Activated CD4-positive, alpha-beta T cell treated with anti-CD3 and anti-CD28 coated beads, Interleukin-2, amount 50 U/mL, for 4 hours (primary cell): Measurements from ENCODE around the gene HOOK1.
"Not testable (repeated sequence)": the region's sequence is repeated elsewhere in the genome, so short reads cannot be mapped to it uniquely, and the experiment has no call there.

Source experiments
- DNase-seq, 2 experiments: peaks; one replicate each; pipeline ENCODE4 v3.0.0-alpha.2; 2020

HOOK1 gene

DNA sequence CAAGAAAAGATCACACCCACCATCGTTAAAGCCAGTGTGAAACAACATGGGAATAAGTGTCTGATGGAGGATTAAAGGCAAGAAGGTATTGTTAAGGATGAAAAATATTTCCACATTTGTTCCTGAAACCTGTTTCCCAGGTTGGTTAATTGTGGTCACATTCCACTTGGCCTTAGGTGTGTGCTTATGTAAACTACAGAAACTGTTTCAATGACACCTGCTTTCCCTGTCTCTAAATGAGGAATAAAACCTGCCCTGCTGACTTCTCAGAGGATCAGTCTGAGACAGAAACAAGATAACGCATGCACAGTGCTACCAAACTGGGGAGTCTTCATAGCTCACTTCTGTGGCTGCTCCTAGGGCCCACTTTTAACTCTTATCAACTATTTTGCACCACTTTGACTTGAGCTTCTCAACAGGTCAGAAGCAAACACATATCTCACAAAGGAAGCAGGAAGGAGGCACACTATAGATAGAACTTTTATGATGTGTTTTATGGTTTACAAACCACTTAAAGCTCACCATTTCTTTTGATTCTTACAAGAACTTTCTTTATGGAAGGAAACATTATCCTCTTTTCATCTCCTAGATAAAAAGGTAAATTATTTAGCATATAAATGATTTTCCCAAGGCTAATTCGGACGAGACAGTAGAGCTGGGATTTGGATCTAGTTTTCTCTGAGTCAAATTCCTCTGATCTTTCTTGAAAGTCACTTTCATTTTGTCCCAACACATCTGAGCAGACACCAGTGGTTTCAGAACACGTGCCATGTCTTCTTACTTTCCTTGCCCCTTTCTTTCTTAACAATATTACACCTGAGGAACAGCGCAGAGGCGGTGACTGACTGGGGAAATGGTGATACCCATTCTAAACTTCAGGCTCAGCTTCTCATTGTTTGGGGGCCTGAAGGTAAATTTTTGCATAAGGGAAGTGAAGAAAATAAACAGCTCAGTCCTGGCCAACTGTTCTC, 78.4 kb downstream of the HOOK1 start:
- DNase-seq: no peak

- no peak for DNase-seq
Observed at GRCh38 chr1:59897165-59897564, 82.4 kb downstream of the HOOK1 start.

- no peak for DNase-seq
Observed at GRCh38 chr1:59898927-59899326, 84.2 kb downstream of the HOOK1 start.

GRCh38 chr1:59900640-59901039, 85.9 kb downstream of the HOOK1 start:
- no peak for DNase-seq

DNA sequence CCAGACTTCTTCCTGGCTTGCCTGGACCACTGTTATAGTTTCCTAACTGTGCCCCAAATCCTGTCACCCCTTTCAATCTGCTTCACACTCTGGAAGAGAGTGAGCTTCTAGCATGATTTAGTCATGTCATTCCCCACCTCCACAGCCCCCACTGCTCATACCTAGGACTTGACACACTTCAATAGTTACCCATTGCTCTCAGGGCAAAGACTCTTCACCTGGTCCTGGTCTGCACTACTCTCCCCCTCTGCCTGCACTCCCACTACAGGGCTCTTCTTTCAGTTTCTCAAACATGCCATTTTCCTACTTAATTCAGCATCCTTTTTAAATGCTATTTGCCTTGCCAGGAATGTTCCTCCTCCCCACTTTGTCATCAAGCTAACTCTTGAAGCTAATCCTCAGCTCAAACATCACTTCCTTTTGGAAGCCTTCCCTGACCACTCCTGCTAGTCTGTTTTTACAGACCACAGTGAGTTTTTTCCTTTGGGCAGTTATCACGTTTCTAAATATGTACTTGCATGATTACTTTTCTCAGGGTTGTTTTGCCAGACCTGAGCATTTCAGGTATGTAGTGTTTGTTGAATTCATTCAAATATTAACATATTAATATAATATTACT, 87.1 kb downstream of the HOOK1 start:
- DNase-seq: no peak

GRCh38 chr1:59903141-59903754, 88.5 kb downstream of the HOOK1 start:
- no peak for DNase-seq

DNA sequence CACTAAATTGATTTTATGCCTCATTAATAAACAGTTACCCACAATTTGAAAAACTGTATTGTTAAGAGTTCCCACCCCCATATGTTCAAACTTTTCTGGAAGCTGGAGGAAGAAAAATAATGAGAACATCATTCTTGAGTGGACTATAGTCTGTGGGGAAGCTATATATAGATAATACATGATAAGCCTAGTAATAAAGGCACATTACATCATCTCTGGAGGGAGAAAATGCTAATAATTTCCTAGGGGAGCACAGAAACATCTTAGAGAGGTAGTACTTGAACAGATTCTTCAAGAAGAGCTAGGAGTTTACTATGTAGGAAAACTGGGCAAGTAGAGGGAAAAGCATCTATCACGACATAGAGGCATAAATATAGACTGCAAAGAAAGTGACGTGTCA, 92.2 kb downstream of the HOOK1 start:
- no peak for DNase-seq

DNA sequence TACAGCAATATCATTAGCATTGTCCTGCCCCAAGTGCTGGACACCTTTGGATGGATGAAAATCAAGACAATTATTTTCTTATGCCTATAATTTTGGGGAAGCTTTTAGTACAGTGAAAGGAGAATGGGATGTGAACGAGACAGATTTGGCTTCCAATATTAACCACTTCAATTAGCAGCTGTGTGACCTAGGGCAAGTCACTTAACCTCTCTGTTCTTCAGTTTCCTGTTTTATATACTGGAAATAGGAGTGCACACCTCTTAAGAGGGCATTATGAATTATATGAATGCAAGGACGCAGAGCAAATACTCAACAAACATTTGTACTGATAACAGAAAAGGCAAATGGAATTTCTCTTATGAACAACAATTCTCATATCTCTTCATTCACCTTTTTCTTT, 93.3 kb downstream of the HOOK1 start:
- no peak for DNase-seq

GRCh38 chr1:59908682-59909081, 93.9 kb downstream of the HOOK1 start:
- DNase-seq: no peak

GRCh38 chr1:59914791-59915286, 100.1 kb downstream of the HOOK1 start:
- not testable (repeated sequence) for DNase-seq

- no peak for DNase-seq
Observed at GRCh38 chr1:59915516-59915915, 100.8 kb downstream of the HOOK1 start.

GRCh38 chr1:59917026-59917784, 102.5 kb downstream of the HOOK1 start:
- no peak for DNase-seq

- DNase-seq: no peak
Observed at GRCh38 chr1:59917785-59918180, 103.0 kb downstream of the HOOK1 start.

DNA sequence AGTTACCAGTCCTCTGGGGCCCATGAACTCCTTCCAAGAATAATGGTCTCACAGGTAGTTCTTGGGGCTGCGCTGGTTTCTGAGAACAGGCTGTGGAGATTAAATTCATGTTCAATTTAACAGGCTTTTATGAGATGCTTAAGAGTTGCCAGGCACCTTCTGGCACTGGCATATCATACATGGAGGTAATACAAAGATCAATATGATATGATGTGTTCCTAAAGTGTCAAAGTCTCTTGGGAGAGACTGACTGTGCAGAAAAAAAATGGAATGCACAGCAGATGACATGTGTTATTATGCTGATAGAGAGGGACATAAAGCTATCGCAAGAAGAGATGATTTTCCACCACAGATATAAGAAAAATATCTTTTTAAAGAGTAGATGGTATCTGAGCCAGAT, 105.0 kb downstream of the HOOK1 start:
- DNase-seq: no peak

GRCh38 chr1:59921258-59921899, 106.6 kb downstream of the HOOK1 start:
- not testable (repeated sequence) for DNase-seq

GRCh38 chr1:59924653-59925052, 109.9 kb downstream of the HOOK1 start:
- no peak for DNase-seq
